A673 (cell line): ENCODE measurements around the gene STYX. TPM values are rescaled to one million over a fixed set of nuclear protein-coding genes. Genes with fewer than 3 reads are reported as not detected.

Experiments used
- BruUV-seq: library from RNA; stranded (reverse); fragments of 400-500 nt; replicated peaks from 2 replicates; lab custom pipeline; 2021; lab: Mats Ljungman, UMichigan
- CTCF ChIA-PET: fragments of 300-600 bp; sonication (Branson Sonifier 250); formaldehyde crosslinking; loops from one replicate; lab custom pipeline; 2022; ENCODE audit warnings: antibody characterized with exemption; lab: Charles Lee
- POLR2A ChIA-PET: fragments of 300-600 bp; sonication (Branson Sonifier 250); formaldehyde crosslinking; loops from one replicate; lab custom pipeline; 2022; ENCODE audit warnings: antibody characterized with exemption; ENCODE audit not compliant: low non-redundant PET; lab: Charles Lee
- DNase-seq: peaks from one replicate; pipeline ENCODE4 v3.0.0-alpha.2; 2015; ENCODE audit warnings: low spot score
- H3K27ac ChIP-seq: fragments of 200-600 bp; sonication (generic); 2 replicates; pipeline ENCODE4 v1.5.1; 2016; ENCODE audit warnings: mixed run types, low read depth, mild to moderate bottlenecking, mixed read lengths, antibody characterized with exemption, low read length; ENCODE audit not compliant: poor library complexity, severe bottlenecking
- H3K27me3 ChIP-seq: fragments of 200-600 bp; sonication (generic); replicated peaks from 2 replicates; pipeline ENCODE4 v1.6.1; 2017; ENCODE audit warnings: mixed run types, low read depth, mild to moderate bottlenecking, mixed read lengths, antibody characterized with exemption, low read length; ENCODE audit not compliant: insufficient read depth, poor library complexity
- H3K36me3 ChIP-seq: fragments of 200-600 bp; sonication (generic); 2 replicates; pipeline ENCODE4 v1.6.1; 2016; ENCODE audit warnings: mixed run types, mild to moderate bottlenecking, mixed read lengths, antibody characterized with exemption, low read length; ENCODE audit not compliant: insufficient read depth, poor library complexity, severe bottlenecking
- H3K4me1 ChIP-seq: fragments of 200-600 bp; sonication (generic); 2 replicates; pipeline ENCODE4 v1.6.1; 2017; ENCODE audit warnings: mixed run types, mild to moderate bottlenecking, mixed read lengths, antibody characterized with exemption, low read length; ENCODE audit not compliant: insufficient read depth, poor library complexity, severe bottlenecking
- H3K4me3 ChIP-seq: fragments of 200-600 bp; sonication (generic); 2 replicates; pipeline ENCODE4 v1.5.1; 2016; ENCODE audit warnings: low read depth, mixed run types, mild to moderate bottlenecking, mixed read lengths, low read length; ENCODE audit not compliant: poor library complexity, severe bottlenecking
- H3K9me3 ChIP-seq: fragments of 200-600 bp; sonication (generic); 2 replicates; pipeline ENCODE4 v1.6.1; 2016; ENCODE audit warnings: mixed run types, low read depth, mild to moderate bottlenecking, mixed read lengths, antibody characterized with exemption, low read length; ENCODE audit not compliant: poor library complexity, severe bottlenecking
- CTCF ChIP-seq: fragments of 300-800, 200-600 bp; sonication (generic); conservative IDR thresholded peaks from 2 replicates; pipeline ENCODE4 v1.5.1; 2017; ENCODE audit warnings: low read depth, mild to moderate bottlenecking, antibody characterized with exemption, low read length, moderate library complexity, mixed read lengths
- EZH2 ChIP-seq: fragments of 200-600 bp; sonication (generic); IDR thresholded peaks from 2 replicates; pipeline ENCODE4 v1.6.1; 2017; ENCODE audit warnings: borderline replicate concordance, low read depth, mild to moderate bottlenecking, mixed read lengths, antibody characterized with exemption, low read length; ENCODE audit not compliant: poor library complexity, severe bottlenecking
- intact Hi-C: fragments of 100-400 bp; cut with micrococcal nuclease; formaldehyde crosslinking; loops from one replicate; pipeline ENCODE4 v1.10.0; 2022; ENCODE audit not compliant: unreplicated experiment
- total RNA-seq: library from RNA; stranded (reverse); gene quantifications from 2 replicates; pipeline ENCODE4 v1.2.3, GENCODE V29; 2021

The STYX gene
- total RNA-seq, 1 experiment from 2014 or later, result 9.4 TPM

DNA sequence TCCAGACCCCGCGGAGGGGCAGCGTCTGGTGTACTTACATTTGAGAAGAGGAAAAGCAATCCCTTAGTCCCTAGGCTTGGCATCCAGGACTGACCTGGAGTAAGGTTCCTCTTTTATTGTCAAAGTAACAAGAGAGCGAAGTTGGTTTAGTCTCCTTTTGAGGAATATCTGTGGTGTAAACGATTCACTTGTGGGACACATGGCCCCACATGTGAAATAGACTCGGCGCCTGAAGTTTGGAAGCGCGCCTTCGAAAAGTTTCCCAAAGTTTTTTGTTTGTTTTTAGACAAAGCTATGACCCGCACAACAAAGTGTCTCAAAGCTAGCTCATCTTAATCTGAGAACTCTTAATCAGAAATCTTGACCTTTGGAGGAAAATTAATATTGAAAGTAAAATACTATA lies 744 bp downstream of the STYX start:
- no peak for TF ChIP-seq EZH2
- TF ChIP-seq CTCF, result no peak
- BruUV-seq, result no TSS peak
- peak overlapping the region; percentile 98 for H3K4me3 ChIP-seq
- CTCF ChIA-PET, result no interaction called here
- no peaks in the 10 kb centered on the region for H3K27me3 ChIP-seq
- peak overlapping the region; percentile 93 for H3K27ac ChIP-seq
- DNase-seq, result peak; percentile 43
- intact Hi-C loops, result no loop called here
- no peaks in the 10 kb centered on the region for H3K9me3 ChIP-seq
- no peaks in the 10 kb centered on the region for H3K4me1 ChIP-seq
- H3K36me3 ChIP-seq, result peaks cover 30% of the 10 kb centered on the region
- POLR2A ChIA-PET, result no interaction called here

DNA sequence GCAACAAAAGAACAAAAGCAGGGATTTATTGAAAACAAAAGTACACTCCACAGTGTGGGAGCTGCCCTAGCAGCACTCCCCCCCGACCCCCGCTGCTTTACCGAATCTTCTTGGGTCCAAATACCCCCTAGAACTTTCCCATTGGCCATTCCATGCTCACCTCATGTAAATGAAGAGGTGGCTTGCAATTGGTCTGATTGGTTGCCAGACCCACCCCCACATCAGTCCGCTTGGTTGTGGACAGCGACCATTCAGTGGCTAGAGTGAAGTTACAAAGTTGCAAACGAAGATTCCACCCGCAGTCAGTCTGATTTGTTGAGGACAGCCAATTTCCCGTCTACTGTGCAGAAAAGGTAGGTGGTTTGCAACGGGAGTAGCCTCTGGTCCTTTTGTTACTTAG lies 3.9 kb downstream of the STYX start:
- TF ChIP-seq EZH2 (no peak), CTCF (no peak)
- Histone ChIP-seq H3K4me1 (no peaks in the 10 kb centered on the region), H3K4me3 (no peak overlapping the region), H3K9me3 (no peaks in the 10 kb centered on the region), H3K36me3 (peaks cover under 1% of the 10 kb centered on the region), H3K27me3 (no peaks in the 10 kb centered on the region), H3K27ac (no peak overlapping the region)
- intact Hi-C loops, result no loop called here
- no TSS peak for BruUV-seq
- CTCF ChIA-PET, result no interaction called here
- no peak for DNase-seq
- POLR2A ChIA-PET, result no interaction called here

DNA sequence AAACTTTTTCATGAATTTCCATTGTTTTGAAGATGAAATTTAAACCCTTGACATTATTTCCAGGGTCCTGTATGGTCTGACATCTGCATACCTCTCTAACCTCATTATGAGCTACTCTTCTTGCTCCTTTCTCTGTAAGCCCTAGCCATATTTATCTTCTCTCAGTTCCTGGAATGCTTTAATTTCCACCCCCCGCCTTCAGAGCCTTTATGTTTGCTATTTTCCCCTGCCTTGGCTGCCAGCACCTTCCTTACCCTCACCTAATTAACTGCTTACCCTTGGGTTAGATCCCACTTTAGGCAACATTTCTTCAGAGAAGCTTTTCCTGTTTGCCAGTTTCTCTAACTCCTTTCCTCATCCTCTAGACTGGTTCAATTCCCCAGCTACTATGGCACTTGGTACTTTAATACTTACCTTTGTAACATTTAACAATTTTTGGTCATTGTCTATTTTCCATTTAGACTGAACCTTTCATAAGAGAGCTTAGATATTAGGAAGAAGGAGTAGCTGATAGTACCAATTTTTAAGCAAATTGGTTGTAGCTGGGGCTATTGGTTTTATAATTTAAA lies 6.0 kb downstream of the STYX start:
- ChIA-PET CTCF (interaction anchor here (0.6 kb wide), 1 partner anchor 168 kb away, joined by 4 read pairs; no protein-coding TSS in a partner anchor), POLR2A (no interaction called here)
- no peaks in the 10 kb centered on the region for H3K36me3 ChIP-seq
- no peak for DNase-seq
- H3K27ac ChIP-seq, result no peak overlapping the region
- BruUV-seq, result no TSS peak
- H3K9me3 ChIP-seq, result no peaks in the 10 kb centered on the region
- intact Hi-C loops, result no loop called here
- no peak overlapping the region for H3K4me3 ChIP-seq
- no peaks in the 10 kb centered on the region for H3K4me1 ChIP-seq
- no peak for TF ChIP-seq CTCF
- no peak for TF ChIP-seq EZH2
- H3K27me3 ChIP-seq, result no peaks in the 10 kb centered on the region
